CD4-positive, alpha-beta T cell (primary cell): ENCODE results near the gene CNOT2. TPM values are rescaled to one million over a fixed set of nuclear protein-coding genes. Genes with fewer than 3 reads are reported as not detected.

ENCODE experiments used
- ATAC-seq: fragments of 200-7000 bp; cut with Tn5 transposase; one replicate; pipeline ENCODE4 v1.10.0; 2022; ENCODE audit warnings: mild to moderate bottlenecking; ENCODE audit not compliant: poor library complexity
- CTCF ChIA-PET: fragments of 350-600 bp; sonication (Branson Sonifier 250); formaldehyde crosslinking; loops from one replicate; lab custom pipeline; 2021; ENCODE audit warnings: antibody characterized with exemption, inconsistent platforms; lab: Charles Lee
- POLR2A ChIA-PET: fragments of 350-600 bp; sonication (Branson Sonifier 250); formaldehyde crosslinking; loops from one replicate; lab custom pipeline; 2021; ENCODE audit warnings: antibody characterized with exemption, inconsistent platforms; lab: Charles Lee
- DNase-seq, 14 experiments: peaks; one replicate each; pipeline ENCODE4 v3.0.0-alpha.2; 2013 to 2020; ENCODE audit warnings: mixed read lengths in 2 of 14
- H3K27ac ChIP-seq, 2 donors: one replicate each; pipeline versions ENCODE4 v1.5.1 to v1.7.0; 2013; ENCODE audit warnings: low read length in 2 of 2, low read depth in 1 of 2, mild to moderate bottlenecking in 1 of 2
- H3K27me3 ChIP-seq, 2 experiments: 1 replicate in 1 of 2; 2 replicates in 1 of 2; pipeline versions ENCODE4 v1.6.1 to v1.7.0; 2013; ENCODE audit warnings: low read length in 2 of 2, control low read depth in 1 of 2, mild to moderate bottlenecking in 1 of 2, moderate library complexity in 1 of 2; ENCODE audit not compliant: insufficient read depth in 2 of 2, control insufficient read depth in 1 of 2
- H3K36me3 ChIP-seq: one replicate; pipeline ENCODE4 v1.6.1; 2013; ENCODE audit warnings: low read length, control low read depth; ENCODE audit not compliant: insufficient read depth
- H3K4me1 ChIP-seq: one replicate; pipeline ENCODE4 v1.6.1; 2013; ENCODE audit warnings: low read length, control low read depth; ENCODE audit not compliant: insufficient read depth
- H3K4me3 ChIP-seq: one replicate; pipeline ENCODE4 v1.5.1; 2013; ENCODE audit warnings: mild to moderate bottlenecking, low read length, moderate library complexity
- H3K9me3 ChIP-seq, 2 experiments: 1 replicate in 1 of 2; 2 replicates in 1 of 2; pipeline versions ENCODE4 v1.6.1 to v1.7.0; 2013; ENCODE audit warnings: low read length in 2 of 2, mild to moderate bottlenecking in 2 of 2, control low read depth in 1 of 2, moderate library complexity in 1 of 2; ENCODE audit not compliant: control insufficient read depth in 1 of 2, insufficient read depth in 1 of 2
- H3K27ac Mint-ChIP-seq: one replicate; pipeline ENCODE4 v1.8.0; 2020; ENCODE audit warnings: mixed read lengths
- H3K27me3 Mint-ChIP-seq: one replicate; pipeline ENCODE4 v1.8.0; 2021; ENCODE audit warnings: mixed read lengths
- H3K36me3 Mint-ChIP-seq: one replicate; pipeline ENCODE4 v1.8.0; 2021; ENCODE audit warnings: low read depth, mixed read lengths
- H3K4me1 Mint-ChIP-seq: one replicate; pipeline ENCODE4 v1.8.0; 2021; ENCODE audit warnings: low read depth, mixed read lengths
- H3K4me3 Mint-ChIP-seq: one replicate; pipeline ENCODE4 v1.8.0; 2020; ENCODE audit warnings: mild to moderate bottlenecking, mixed read lengths
- H3K9me3 Mint-ChIP-seq: one replicate; pipeline ENCODE4 v1.8.0; 2020; ENCODE audit warnings: mixed read lengths
- intact Hi-C, 2 experiments: fragments of 100-400 bp; cut with DNase I in 1 of 2; cut with micrococcal nuclease in 1 of 2; formaldehyde crosslinking; loops; one replicate each; pipeline versions ENCODE4 v1.15.1 to v1.9.0; 2023 to 2025; cut with DNase I, micrococcal nuclease
- total RNA-seq, 174 experiments: library from RNA in 2 of 174; stranded (reverse) in 2 of 174; gene quantifications; one replicate each; pipeline ENCODE4 v1.2.3 and lab custom pipeline; 2021 to 2026
- TF ChIP-seq, protein P1 (sequence below): fragments of 200-600 bp; IDR thresholded peaks from one replicate; pipeline ENCODE4 v1.8.0; 2022; ENCODE audit warnings: antibody characterized with exemption, mild to moderate bottlenecking

The CNOT2 gene
- total RNA-seq, 2 experiments from 2014 or later = 107 to 121 TPM

- H3K4me3 Mint-ChIP-seq = no peak overlapping the region
- Histone ChIP-seq H3K4me1 (peaks cover 10% of the 10 kb centered on the region), H3K9me3 (peaks cover 0 to 8% of the 10 kb centered on the region in 2 experiments), H3K4me3 (no peak overlapping the region), H3K27ac (no peak overlapping the region), H3K36me3 (peaks cover 6% of the 10 kb centered on the region), H3K27me3 (no peaks in the 10 kb centered on the region)
- peaks cover 76% of the 10 kb centered on the region for H3K4me1 Mint-ChIP-seq
- intact Hi-C loops = no loop called here
- no peak for ATAC-seq
- H3K27ac Mint-ChIP-seq = no peak overlapping the region
- CTCF ChIA-PET = no interaction called here
- no peaks in the 10 kb centered on the region for H3K9me3 Mint-ChIP-seq
- POLR2A ChIA-PET = interaction anchor here (2.4 kb wide), 1 partner anchor 65 kb away, joined by 10 read pairs; no protein-coding TSS in a partner anchor
- TF ChIP-seq, protein P1, sequence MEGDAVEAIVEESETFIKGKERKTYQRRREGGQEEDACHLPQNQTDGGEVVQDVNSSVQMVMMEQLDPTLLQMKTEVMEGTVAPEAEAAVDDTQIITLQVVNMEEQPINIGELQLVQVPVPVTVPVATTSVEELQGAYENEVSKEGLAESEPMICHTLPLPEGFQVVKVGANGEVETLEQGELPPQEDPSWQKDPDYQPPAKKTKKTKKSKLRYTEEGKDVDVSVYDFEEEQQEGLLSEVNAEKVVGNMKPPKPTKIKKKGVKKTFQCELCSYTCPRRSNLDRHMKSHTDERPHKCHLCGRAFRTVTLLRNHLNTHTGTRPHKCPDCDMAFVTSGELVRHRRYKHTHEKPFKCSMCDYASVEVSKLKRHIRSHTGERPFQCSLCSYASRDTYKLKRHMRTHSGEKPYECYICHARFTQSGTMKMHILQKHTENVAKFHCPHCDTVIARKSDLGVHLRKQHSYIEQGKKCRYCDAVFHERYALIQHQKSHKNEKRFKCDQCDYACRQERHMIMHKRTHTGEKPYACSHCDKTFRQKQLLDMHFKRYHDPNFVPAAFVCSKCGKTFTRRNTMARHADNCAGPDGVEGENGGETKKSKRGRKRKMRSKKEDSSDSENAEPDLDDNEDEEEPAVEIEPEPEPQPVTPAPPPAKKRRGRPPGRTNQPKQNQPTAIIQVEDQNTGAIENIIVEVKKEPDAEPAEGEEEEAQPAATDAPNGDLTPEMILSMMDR = no peak
- no peak for DNase-seq
- peaks cover 79% of the 10 kb centered on the region for H3K36me3 Mint-ChIP-seq
- H3K27me3 Mint-ChIP-seq = no peaks in the 10 kb centered on the region
These were observed 66.1 kb downstream of the CNOT2 start for GRCh38 chr12:70309348-70309747.

DNA sequence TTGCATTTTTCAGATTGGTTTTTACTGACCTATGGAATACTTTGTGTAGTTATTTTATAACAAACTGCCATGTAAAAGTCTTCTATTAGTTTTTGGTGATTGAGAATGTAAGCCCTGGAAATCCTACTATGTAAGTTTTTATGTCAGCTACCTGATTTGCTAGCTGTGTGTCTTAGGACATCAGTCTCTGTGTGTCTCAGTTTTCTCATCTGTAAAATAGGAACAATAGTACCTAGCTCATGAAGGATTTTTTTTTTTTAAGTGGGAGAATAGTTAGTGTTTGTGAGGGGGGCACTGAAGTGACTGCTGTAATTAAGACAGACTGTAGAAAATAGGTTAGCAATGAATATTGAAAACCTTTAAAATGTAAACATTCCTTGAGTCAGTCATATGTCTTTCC is 70.9 kb downstream of the CNOT2 start:
- Mint-ChIP-seq H3K27me3 (no peaks in the 10 kb centered on the region), H3K9me3 (no peaks in the 10 kb centered on the region), H3K36me3 (peaks cover 66% of the 10 kb centered on the region), H3K4me3 (no peak overlapping the region), H3K4me1 (peaks cover 83% of the 10 kb centered on the region), H3K27ac (no peak overlapping the region)
- no peaks in the 10 kb centered on the region for H3K4me1 ChIP-seq
- peaks cover 6% of the 10 kb centered on the region for H3K36me3 ChIP-seq
- TF ChIP-seq, protein P1 = no peak
- ATAC-seq (no peak), DNase-seq (no peak)
- POLR2A ChIA-PET = no interaction called here
- H3K27me3 ChIP-seq = no peaks in the 10 kb centered on the region
- intact Hi-C loops = no loop called here
- H3K4me3 ChIP-seq = no peak overlapping the region
- H3K27ac ChIP-seq = no peak overlapping the region
- no peaks in the 10 kb centered on the region for H3K9me3 ChIP-seq
- CTCF ChIA-PET = no interaction called here

DNA sequence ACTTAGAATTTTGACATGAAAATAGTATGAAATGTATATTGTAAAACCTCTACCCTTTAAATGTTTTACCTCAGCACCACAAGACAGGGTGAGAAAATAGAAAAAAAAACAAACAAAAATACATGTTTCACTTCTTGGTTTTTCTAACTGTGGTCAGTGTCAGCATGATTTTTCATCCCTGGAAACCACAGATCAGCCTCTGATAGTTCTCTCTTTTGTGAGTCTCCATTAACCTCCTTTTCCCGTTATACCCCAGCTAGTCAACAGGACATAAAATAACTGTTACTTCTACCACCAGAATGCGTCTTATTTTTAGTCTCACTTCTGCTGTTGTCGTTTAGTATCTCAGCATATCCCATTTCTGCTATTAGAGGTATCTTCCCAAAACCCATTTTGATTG is 74.5 kb downstream of the CNOT2 start:
- intact Hi-C loops = no loop called here
- Histone ChIP-seq H3K9me3 (no peaks in the 10 kb centered on the region), H3K27ac (no peak overlapping the region), H3K36me3 (peaks cover 7% of the 10 kb centered on the region), H3K4me1 (no peaks in the 10 kb centered on the region), H3K4me3 (no peak overlapping the region), H3K27me3 (no peaks in the 10 kb centered on the region)
- CTCF ChIA-PET = no interaction called here
- POLR2A ChIA-PET = interaction anchor here (1.3 kb wide), 2 partner anchors 13 to 74 kb away, joined by 3 to 4 read pairs; no protein-coding TSS in a partner anchor
- TF ChIP-seq, protein P1 = no peak
- no peak for ATAC-seq
- H3K36me3 Mint-ChIP-seq = peaks cover 58% of the 10 kb centered on the region
- no peak overlapping the region for H3K4me3 Mint-ChIP-seq
- peak in 3 of 14 experiments; percentile 20 to 25 (median 23) for DNase-seq
- peaks cover 72% of the 10 kb centered on the region for H3K4me1 Mint-ChIP-seq
- no peaks in the 10 kb centered on the region for H3K9me3 Mint-ChIP-seq
- no peak overlapping the region for H3K27ac Mint-ChIP-seq
- no peaks in the 10 kb centered on the region for H3K27me3 Mint-ChIP-seq
